ENCODE results near the gene CD24. TPM values are rescaled to one million over a fixed set of nuclear protein-coding genes. Genes with fewer than 3 reads are reported as not detected.

CD24 gene
- total RNA-seq, 4 donors from 2014 or later = 3.1 to 116 (median 5.3) TPM

DNA sequence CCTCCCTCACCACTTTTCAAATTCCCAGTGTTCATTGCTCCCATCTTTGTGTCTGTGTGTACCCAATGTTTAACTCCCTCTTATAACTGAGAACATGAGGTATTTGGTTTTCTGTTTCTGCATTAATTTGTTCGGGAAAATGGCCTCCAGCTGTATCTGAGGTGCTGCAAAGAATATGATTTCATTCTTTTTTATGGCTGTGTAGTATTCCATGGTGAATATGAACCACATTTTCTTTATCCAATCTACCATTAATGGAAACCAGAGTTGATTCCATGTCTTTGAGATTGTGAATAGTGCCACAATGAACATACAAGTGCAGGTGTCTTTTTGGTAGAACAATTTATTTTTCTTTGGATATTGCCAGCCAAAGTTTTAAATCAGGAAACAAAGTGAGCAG lies 10.4 kb downstream of the CD24 start:
- TF ChIP-seq POLR2AphosphoS5 (IDR thresholded peaks at IDR 0.05) = no peak
- no peak for TF ChIP-seq POLR2A (IDR thresholded peaks at IDR 0.05)
- TF ChIP-seq, protein P1, sequence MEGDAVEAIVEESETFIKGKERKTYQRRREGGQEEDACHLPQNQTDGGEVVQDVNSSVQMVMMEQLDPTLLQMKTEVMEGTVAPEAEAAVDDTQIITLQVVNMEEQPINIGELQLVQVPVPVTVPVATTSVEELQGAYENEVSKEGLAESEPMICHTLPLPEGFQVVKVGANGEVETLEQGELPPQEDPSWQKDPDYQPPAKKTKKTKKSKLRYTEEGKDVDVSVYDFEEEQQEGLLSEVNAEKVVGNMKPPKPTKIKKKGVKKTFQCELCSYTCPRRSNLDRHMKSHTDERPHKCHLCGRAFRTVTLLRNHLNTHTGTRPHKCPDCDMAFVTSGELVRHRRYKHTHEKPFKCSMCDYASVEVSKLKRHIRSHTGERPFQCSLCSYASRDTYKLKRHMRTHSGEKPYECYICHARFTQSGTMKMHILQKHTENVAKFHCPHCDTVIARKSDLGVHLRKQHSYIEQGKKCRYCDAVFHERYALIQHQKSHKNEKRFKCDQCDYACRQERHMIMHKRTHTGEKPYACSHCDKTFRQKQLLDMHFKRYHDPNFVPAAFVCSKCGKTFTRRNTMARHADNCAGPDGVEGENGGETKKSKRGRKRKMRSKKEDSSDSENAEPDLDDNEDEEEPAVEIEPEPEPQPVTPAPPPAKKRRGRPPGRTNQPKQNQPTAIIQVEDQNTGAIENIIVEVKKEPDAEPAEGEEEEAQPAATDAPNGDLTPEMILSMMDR (IDR thresholded peaks at IDR 0.05) = no peak
- TF ChIP-seq EP300 (IDR thresholded peaks at IDR 0.05) = no peak
- H3K9me3 ChIP-seq = no peaks in the 10 kb centered on the region
- H3K36me3 ChIP-seq = no peaks in the 10 kb centered on the region
- no peak overlapping the region for H3K4me3 ChIP-seq
- H3K27me3 ChIP-seq = peaks cover 26% of the 10 kb centered on the region
- H3K4me1 ChIP-seq = no peaks in the 10 kb centered on the region
- no peak overlapping the region for H3K27ac ChIP-seq
- 53 to 64% methylated on average over 1 of the region's 1 CpG for WGBS, 2 donors (ENCODE audit: low coverage in 1 of 2)
- no peak for ATAC-seq

GRCh38 chr6:106963544-106963943 lies 11.0 kb downstream of the CD24 start:
- Histone ChIP-seq H3K9me3 (no peaks in the 10 kb centered on the region), H3K4me1 (no peaks in the 10 kb centered on the region), H3K27me3 (peaks cover 21% of the 10 kb centered on the region), H3K4me3 (no peak overlapping the region), H3K27ac (no peak overlapping the region), H3K36me3 (no peaks in the 10 kb centered on the region)
- no peak for ATAC-seq
- TF ChIP-seq POLR2AphosphoS5 (IDR thresholded peaks at IDR 0.05) (no peak), POLR2A (IDR thresholded peaks at IDR 0.05) (no peak), EP300 (IDR thresholded peaks at IDR 0.05) (no peak)
- TF ChIP-seq, protein P1 (IDR thresholded peaks at IDR 0.05) = no peak
- 82 to 85% methylated on average over 3 to 4 of the region's 4 CpGs for WGBS, 2 donors (ENCODE audit: low coverage in 1 of 2)

GRCh38 chr6:106961801-106962200 lies 12.7 kb downstream of the CD24 start:
- no peaks in the 10 kb centered on the region for H3K36me3 ChIP-seq
- H3K9me3 ChIP-seq = peaks cover 0 to 7% (median 0%) of the 10 kb centered on the region in 3 donors
- peaks cover 13% of the 10 kb centered on the region for H3K27me3 ChIP-seq
- H3K4me3 ChIP-seq = no peak overlapping the region
- TF ChIP-seq POLR2AphosphoS5 (IDR thresholded peaks at IDR 0.05) (no peak), POLR2A (IDR thresholded peaks at IDR 0.05) (no peak), EP300 (IDR thresholded peaks at IDR 0.05) (no peak)
- TF ChIP-seq, protein P1 (IDR thresholded peaks at IDR 0.05) = no peak
- no peak for ATAC-seq
- 63 to 66% methylated on average over 2 of the region's 2 CpGs for WGBS, 2 donors (ENCODE audit: low coverage in 1 of 2)
- no peak overlapping the region for H3K27ac ChIP-seq
- H3K4me1 ChIP-seq = no peaks in the 10 kb centered on the region

DNA sequence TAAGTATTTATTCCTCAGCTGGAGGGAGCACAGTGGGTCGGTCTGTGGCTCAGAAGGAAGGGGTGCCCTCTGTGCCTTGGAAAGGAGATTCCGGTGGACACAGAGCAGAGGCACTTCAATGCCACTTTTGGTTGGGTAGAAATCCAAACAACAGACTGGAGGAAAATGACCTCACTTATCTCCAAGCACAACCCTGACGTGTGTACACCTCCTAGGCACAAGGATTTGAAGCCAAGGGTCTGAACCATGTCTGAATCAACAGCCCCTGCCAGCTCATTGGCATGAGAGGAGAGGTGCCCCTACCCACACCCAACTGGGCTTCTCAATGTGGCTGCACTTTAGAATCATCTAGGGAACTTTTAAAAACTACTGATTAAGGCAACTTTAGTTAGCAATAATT lies 13.4 kb downstream of the CD24 start:
- H3K9me3 ChIP-seq = peaks cover 0 to 7% (median 0%) of the 10 kb centered on the region in 3 donors
- TF ChIP-seq, protein P1 (IDR thresholded peaks at IDR 0.05) = no peak
- TF ChIP-seq POLR2AphosphoS5 (IDR thresholded peaks at IDR 0.05) = no peak
- no peak for TF ChIP-seq EP300 (IDR thresholded peaks at IDR 0.05)
- no peak for TF ChIP-seq POLR2A (IDR thresholded peaks at IDR 0.05)
- no peak overlapping the region for H3K4me3 ChIP-seq
- peaks cover 9% of the 10 kb centered on the region for H3K27me3 ChIP-seq
- H3K4me1 ChIP-seq = no peaks in the 10 kb centered on the region
- H3K27ac ChIP-seq = no peak overlapping the region
- 67% methylated on average over 3 of the region's 3 CpGs; no CpG with 5 or more reads in 1 of the 2 donors for WGBS, 2 donors (ENCODE audit: low coverage in 1 of 2)
- ATAC-seq = no peak
- H3K36me3 ChIP-seq = no peaks in the 10 kb centered on the region

DNA sequence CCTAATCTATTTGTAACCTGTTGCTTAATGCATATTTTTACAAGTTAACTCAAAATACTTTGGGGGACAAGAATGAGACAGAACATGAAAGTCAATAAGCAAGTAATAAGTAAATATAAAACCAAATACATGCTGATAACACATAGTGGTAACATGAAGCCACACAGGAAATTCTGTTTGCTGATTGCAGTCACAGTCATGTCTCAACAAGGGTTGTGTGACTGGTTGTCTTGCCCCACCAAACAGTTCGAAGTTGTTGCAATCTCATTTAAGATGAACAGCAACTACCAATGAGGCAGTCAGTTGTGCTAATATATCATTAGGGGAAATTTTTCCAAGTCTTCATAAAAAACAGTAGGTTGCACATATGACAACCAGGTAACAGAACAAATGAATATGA lies 14.5 kb downstream of the CD24 start:
- TF ChIP-seq POLR2AphosphoS5 (IDR thresholded peaks at IDR 0.05) = no peak
- no peak for TF ChIP-seq POLR2A (IDR thresholded peaks at IDR 0.05)
- no peak for TF ChIP-seq EP300 (IDR thresholded peaks at IDR 0.05)
- TF ChIP-seq, protein P1 (IDR thresholded peaks at IDR 0.05) = no peak
- peaks cover 9% of the 10 kb centered on the region for H3K27me3 ChIP-seq
- H3K36me3 ChIP-seq = no peaks in the 10 kb centered on the region
- ATAC-seq = no peak
- H3K4me3 ChIP-seq = no peak overlapping the region
- 77 to 100% methylated on average over 1 of the region's 1 CpG for WGBS, 2 donors (ENCODE audit: low coverage in 1 of 2)
- no peaks in the 10 kb centered on the region for H3K4me1 ChIP-seq
- no peak overlapping the region for H3K27ac ChIP-seq
- H3K9me3 ChIP-seq = peaks cover 0 to 7% (median 0%) of the 10 kb centered on the region in 3 donors

Measured in gastroesophageal sphincter (tissue), 4 donors.